Ishikawa (cell line): ENCODE measurements around the gene GLB1L.

ENCODE experiments used
- CEBPB ChIP-seq: IDR thresholded peaks from 2 replicates; pipeline ENCODE4 v1.6.1; 2012
- CREB1 ChIP-seq: IDR thresholded peaks from 2 replicates; pipeline ENCODE4 v1.6.1; 2012; ENCODE audit warnings: low read depth
- EGR1 ChIP-seq: IDR thresholded peaks from 2 replicates; pipeline ENCODE4 v1.6.1; 2012
- EP300 ChIP-seq: IDR thresholded peaks from 2 replicates; pipeline ENCODE4 v1.6.1; 2012; ENCODE audit warnings: borderline replicate concordance
- FOXM1 ChIP-seq: IDR thresholded peaks from 2 replicates; pipeline ENCODE4 v1.6.1; 2012; ENCODE audit warnings: low read depth, borderline replicate concordance
- MAX ChIP-seq: IDR thresholded peaks from 2 replicates; pipeline ENCODE4 v1.6.1; 2012
- NFIC ChIP-seq: IDR thresholded peaks from 2 replicates; pipeline ENCODE4 v1.6.1; 2012
- TAF1 ChIP-seq: IDR thresholded peaks from 2 replicates; pipeline ENCODE4 v1.6.1; 2012; ENCODE audit warnings: low read depth, mild to moderate bottlenecking
- TEAD4 ChIP-seq: IDR thresholded peaks from 2 replicates; pipeline ENCODE4 v1.6.1; 2012
- YY1 ChIP-seq: IDR thresholded peaks from 2 replicates; pipeline ENCODE4 v1.6.1; 2012; ENCODE audit warnings: low read depth
- ZBTB7A ChIP-seq: IDR thresholded peaks from 2 replicates; pipeline ENCODE4 v1.6.1; 2012; ENCODE audit warnings: low read depth
- TF ChIP-seq, protein P1 (sequence below): IDR thresholded peaks from 2 replicates; pipeline ENCODE4 v1.6.1; 2012; ENCODE audit warnings: low read depth, mild to moderate bottlenecking

DNA sequence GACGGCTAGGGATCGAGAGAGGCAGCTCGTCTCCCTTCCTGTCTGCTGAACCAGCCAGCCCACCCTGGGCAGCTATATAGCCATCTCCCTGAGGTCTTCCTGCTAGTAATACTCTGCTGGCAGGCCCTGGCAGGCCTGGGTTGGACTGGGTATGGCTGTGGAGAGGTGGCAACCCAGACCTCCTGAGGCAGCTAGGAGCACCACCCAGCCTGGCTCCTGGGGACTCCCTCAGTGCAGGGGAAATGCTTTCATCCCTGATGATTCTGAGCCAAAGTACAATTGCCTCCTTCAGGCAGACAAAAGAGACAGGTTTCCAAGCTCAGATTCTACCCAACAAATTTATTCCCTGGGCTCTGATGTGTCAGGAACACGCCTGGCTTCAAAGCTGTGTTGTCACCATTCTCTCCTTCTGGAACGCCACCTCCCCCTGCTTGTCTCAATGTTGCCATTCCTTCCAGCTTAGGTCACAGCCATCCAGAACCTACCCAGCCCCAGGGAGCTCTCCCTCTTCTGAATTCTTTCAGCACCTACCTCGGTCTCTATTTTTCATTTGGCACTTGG, 29.2 kb upstream of the GLB1L start:
- TF ChIP-seq EGR1 (no peak), MAX (peak; percentile 47; the same call in 1 of the 2 replicates), TEAD4 (peak; percentile 91), NFIC (peak; percentile 68), EP300 (peak; percentile 90), CEBPB (peak; percentile 2; the same call in 1 of the 2 replicates), FOXM1 (peak; percentile 64), CREB1 (no peak), TAF1 (no peak), ZBTB7A (no peak), YY1 (no peak)
- TF ChIP-seq, protein P1, sequence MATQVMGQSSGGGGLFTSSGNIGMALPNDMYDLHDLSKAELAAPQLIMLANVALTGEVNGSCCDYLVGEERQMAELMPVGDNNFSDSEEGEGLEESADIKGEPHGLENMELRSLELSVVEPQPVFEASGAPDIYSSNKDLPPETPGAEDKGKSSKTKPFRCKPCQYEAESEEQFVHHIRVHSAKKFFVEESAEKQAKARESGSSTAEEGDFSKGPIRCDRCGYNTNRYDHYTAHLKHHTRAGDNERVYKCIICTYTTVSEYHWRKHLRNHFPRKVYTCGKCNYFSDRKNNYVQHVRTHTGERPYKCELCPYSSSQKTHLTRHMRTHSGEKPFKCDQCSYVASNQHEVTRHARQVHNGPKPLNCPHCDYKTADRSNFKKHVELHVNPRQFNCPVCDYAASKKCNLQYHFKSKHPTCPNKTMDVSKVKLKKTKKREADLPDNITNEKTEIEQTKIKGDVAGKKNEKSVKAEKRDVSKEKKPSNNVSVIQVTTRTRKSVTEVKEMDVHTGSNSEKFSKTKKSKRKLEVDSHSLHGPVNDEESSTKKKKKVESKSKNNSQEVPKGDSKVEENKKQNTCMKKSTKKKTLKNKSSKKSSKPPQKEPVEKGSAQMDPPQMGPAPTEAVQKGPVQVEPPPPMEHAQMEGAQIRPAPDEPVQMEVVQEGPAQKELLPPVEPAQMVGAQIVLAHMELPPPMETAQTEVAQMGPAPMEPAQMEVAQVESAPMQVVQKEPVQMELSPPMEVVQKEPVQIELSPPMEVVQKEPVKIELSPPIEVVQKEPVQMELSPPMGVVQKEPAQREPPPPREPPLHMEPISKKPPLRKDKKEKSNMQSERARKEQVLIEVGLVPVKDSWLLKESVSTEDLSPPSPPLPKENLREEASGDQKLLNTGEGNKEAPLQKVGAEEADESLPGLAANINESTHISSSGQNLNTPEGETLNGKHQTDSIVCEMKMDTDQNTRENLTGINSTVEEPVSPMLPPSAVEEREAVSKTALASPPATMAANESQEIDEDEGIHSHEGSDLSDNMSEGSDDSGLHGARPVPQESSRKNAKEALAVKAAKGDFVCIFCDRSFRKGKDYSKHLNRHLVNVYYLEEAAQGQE = no peak; the same call in 1 of the 2 replicates
